Measurements from ENCODE around the gene CCL18.
"Not testable (repeated sequence)": the region's sequence is repeated elsewhere in the genome, so short reads cannot be mapped to it uniquely, and the experiment has no call there.

DNA sequence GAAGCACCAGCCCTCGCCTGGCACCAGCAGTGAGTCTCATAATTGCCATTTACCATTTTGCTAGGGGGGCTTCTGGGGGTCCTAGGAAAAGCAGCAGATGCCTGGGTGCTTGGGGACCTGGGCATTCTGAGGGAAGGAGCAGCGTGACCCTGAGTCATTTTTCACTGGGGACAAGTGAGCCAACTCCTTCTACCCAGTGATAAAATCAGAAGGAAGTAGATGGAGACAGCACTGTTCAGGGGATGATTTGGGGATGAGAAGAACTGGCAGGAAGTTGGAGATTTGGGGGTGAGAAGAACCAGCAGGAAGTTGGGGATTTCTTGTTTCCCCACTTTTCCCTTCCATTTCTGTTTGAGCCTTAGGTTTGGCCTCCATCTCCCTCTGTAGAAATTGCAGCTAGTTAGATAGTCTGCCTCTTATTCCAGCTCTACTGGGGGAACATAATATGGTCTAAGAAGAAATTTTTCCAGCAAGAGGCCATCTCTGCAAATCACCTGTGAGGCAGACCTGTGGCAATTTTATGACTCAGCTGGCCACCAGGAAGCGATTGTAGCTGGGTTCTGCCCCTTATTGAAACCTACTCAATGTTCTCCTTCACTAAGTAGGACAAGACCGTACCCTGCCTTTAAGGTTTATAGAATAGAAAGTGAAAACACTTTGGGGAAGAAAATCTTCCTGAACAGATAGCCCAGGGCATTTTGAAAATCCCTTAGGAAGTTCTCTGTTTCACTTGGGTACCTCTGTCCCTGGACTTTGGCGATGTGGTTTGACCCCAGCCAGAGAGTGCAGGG, 17.8 kb downstream of the CCL18 start:
- TF ChIP-seq, protein P1, sequence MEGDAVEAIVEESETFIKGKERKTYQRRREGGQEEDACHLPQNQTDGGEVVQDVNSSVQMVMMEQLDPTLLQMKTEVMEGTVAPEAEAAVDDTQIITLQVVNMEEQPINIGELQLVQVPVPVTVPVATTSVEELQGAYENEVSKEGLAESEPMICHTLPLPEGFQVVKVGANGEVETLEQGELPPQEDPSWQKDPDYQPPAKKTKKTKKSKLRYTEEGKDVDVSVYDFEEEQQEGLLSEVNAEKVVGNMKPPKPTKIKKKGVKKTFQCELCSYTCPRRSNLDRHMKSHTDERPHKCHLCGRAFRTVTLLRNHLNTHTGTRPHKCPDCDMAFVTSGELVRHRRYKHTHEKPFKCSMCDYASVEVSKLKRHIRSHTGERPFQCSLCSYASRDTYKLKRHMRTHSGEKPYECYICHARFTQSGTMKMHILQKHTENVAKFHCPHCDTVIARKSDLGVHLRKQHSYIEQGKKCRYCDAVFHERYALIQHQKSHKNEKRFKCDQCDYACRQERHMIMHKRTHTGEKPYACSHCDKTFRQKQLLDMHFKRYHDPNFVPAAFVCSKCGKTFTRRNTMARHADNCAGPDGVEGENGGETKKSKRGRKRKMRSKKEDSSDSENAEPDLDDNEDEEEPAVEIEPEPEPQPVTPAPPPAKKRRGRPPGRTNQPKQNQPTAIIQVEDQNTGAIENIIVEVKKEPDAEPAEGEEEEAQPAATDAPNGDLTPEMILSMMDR (IDR thresholded peaks at IDR 0.05), result not testable (repeated sequence)
- TF ChIP-seq POLR2A (IDR thresholded peaks at IDR 0.05), result not testable (repeated sequence)
